Karpas-422 (cell line): ENCODE results near the gene ALX3. TPM values are rescaled to one million over a fixed set of nuclear protein-coding genes. Genes with fewer than 3 reads are reported as not detected.
A peak's percentile ranks its signal among the peaks of the same experiment; 100 is the strongest.

ENCODE experiments used
- DNase-seq: peaks from one replicate; pipeline ENCODE4 v3.0.0-alpha.2; 2015
- H2AFZ ChIP-seq: fragments of 200-600 bp; sonication (generic); 2 replicates; pipeline ENCODE4 v1.6.1; 2014; ENCODE audit warnings: antibody characterized with exemption, low read length, mixed read lengths
- H3K27ac ChIP-seq: fragments of 200-600 bp; sonication (generic); 2 replicates; pipeline ENCODE4 v1.5.1; 2014; ENCODE audit warnings: mild to moderate bottlenecking, low read length, moderate library complexity
- H3K27me3 ChIP-seq: fragments of 200-600 bp; sonication (generic); 2 replicates; pipeline ENCODE4 v1.6.1; 2014; ENCODE audit warnings: low read length, mixed read lengths
- H3K36me3 ChIP-seq: fragments of 200-600 bp; sonication (generic); 2 replicates; pipeline ENCODE4 v1.6.1; 2014; ENCODE audit warnings: low read length, mixed read lengths; ENCODE audit not compliant: insufficient read depth
- H3K4me1 ChIP-seq: fragments of 200-600 bp; sonication (generic); 2 replicates; pipeline ENCODE4 v1.6.1; 2014; ENCODE audit warnings: mild to moderate bottlenecking, low read length, mixed read lengths
- H3K4me2 ChIP-seq: fragments of 200-600 bp; sonication (generic); 2 replicates; pipeline ENCODE4 v1.6.1; 2014; ENCODE audit warnings: low read length, low read depth, mild to moderate bottlenecking; ENCODE audit not compliant: poor library complexity, severe bottlenecking
- H3K4me3 ChIP-seq: fragments of 200-600 bp; sonication (generic); 2 replicates; pipeline ENCODE4 v1.5.1; 2014; ENCODE audit warnings: mild to moderate bottlenecking, antibody characterized with exemption, low read length, mixed read lengths
- H3K79me2 ChIP-seq: fragments of 200-600 bp; sonication (generic); 2 replicates; pipeline ENCODE4 v1.6.1; 2014; ENCODE audit warnings: mild to moderate bottlenecking, low read length, mixed read lengths
- H3K9ac ChIP-seq: fragments of 200-600 bp; sonication (generic); 2 replicates; pipeline ENCODE4 v1.6.0; 2014; ENCODE audit warnings: low read length
- H3K9me2 ChIP-seq: fragments of 200-600 bp; sonication (generic), shearing (Covaris generic); replicated peaks from 2 replicates; pipeline ENCODE4 v1.6.0; 2014; ENCODE audit warnings: mild to moderate bottlenecking, low read length, moderate library complexity; ENCODE audit not compliant: insufficient read depth
- H3K9me3 ChIP-seq: fragments of 300-700, 200-600 bp; sonication (generic); 2 replicates; pipeline ENCODE4 v1.6.1; 2014; ENCODE audit warnings: low read length, mixed read lengths
- H4K20me1 ChIP-seq: fragments of 200-600 bp; sonication (generic); 2 replicates; pipeline ENCODE4 v1.6.1; 2014; ENCODE audit warnings: mild to moderate bottlenecking, antibody characterized with exemption, low read length, low read depth; ENCODE audit not compliant: insufficient read depth
- total RNA-seq: library from RNA; depleted of rRNA; stranded (reverse); fragments of >200 nt; shearing (Covaris generic); gene quantifications from 2 replicates; pipeline ENCODE4 v1.2.3, GENCODE V29; 2014; ENCODE audit warnings: low replicate concordance

The ALX3 gene
- total RNA-seq, 1 experiment from 2014 or later: not detected

DNA sequence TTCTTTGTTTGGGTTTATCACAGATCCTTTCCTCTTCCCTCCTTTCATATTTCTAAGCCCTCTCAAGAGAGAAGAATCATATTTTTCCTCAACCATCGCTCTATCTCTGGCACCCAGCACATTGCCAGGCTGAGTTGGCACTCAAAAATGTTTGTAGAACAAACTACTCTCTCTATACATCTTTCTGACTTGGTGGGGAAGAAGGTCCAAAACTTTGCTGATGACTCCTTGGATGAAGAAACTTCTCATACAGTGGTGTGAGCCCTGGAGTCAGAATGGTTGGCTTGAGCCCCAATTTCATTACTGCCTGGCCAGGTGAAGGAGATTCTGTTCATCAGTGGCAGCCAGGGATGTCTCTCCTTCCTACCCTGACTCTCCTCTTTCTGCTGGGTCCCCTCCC lies 11.9 kb downstream of the ALX3 start:
- Histone ChIP-seq H3K27ac (peak overlapping the region; percentile 18; the same call in 1 of the 2 replicates), H3K4me2 (no peak overlapping the region), H3K9me3 (no peaks in the 10 kb centered on the region), H3K36me3 (peaks cover 31% of the 10 kb centered on the region; the same call in 1 of the 2 replicates), H4K20me1 (no peaks in the 10 kb centered on the region), H3K4me1 (peaks cover 21% of the 10 kb centered on the region), H3K79me2 (no peaks in the 10 kb centered on the region; the same call in 1 of the 2 replicates), H2AFZ (no peak overlapping the region), H3K27me3 (no peaks in the 10 kb centered on the region), H3K4me3 (no peak overlapping the region), H3K9me2 (no peaks in the 10 kb centered on the region), H3K9ac (no peak overlapping the region)
- no peak for DNase-seq

DNA sequence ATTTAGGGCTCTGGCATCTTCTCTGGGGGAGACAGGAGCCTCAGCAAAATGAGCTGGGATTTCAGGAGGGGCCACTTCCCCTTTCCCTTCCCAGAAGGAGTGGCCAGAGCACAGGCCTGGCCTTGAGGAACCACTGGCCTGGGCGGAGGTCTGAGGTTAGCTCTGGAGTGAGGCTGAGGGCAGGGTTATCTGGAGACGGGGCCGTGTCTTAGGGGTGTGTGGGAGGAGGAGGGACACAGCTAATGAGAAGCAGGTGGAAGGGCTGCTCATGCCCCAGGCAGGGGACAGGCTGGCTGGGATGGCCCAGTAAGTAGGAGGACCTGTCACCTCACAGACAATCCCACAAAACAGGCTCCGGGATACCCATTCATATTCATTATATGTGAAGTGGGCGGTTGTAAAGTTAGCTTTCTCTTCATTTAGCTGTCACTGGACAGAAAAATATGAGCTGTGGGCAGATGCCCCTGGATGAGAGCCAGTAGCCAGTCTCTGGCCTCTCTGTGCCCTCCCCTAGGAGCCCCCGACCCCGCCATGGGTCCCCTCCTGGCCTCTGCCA lies 12.4 kb downstream of the ALX3 start:
- Histone ChIP-seq H3K9ac (no peak overlapping the region), H3K9me3 (no peaks in the 10 kb centered on the region)

DNA sequence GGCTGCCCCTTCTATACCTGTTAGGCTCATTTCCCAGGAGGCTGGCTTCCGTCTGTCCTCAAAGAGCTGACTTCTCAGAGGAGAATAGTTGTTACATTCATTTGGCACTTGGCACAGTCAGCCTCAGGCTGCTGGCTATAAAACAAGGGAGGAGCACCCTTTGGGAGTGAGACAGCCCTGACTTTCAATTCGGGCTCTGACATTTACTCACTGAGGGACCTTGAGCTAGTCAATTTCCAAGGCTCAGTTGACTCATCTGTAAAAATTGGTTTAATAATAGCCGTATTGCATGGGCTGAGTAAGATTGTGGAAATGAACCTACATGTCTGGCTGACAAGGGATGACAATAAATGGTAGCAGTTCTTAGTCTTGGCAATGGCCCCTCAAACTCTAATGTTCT lies 13.7 kb downstream of the ALX3 start:
- DNase-seq: no peak
- H3K36me3 ChIP-seq: peaks cover 33% of the 10 kb centered on the region; the same call in 1 of the 2 replicates

More for the DNA sequence above, 12.4 kb downstream of the ALX3 start:
- Histone ChIP-seq H3K27ac (no peak overlapping the region), H3K27me3 (no peaks in the 10 kb centered on the region), H3K36me3 (peaks cover 31% of the 10 kb centered on the region; the same call in 1 of the 2 replicates), H3K4me2 (no peak overlapping the region), H2AFZ (no peak overlapping the region), H3K4me3 (no peak overlapping the region), H3K4me1 (peaks cover 21% of the 10 kb centered on the region), H3K79me2 (no peaks in the 10 kb centered on the region; the same call in 1 of the 2 replicates), H3K9me2 (no peaks in the 10 kb centered on the region), H4K20me1 (no peaks in the 10 kb centered on the region)
- no peak for DNase-seq

DNA sequence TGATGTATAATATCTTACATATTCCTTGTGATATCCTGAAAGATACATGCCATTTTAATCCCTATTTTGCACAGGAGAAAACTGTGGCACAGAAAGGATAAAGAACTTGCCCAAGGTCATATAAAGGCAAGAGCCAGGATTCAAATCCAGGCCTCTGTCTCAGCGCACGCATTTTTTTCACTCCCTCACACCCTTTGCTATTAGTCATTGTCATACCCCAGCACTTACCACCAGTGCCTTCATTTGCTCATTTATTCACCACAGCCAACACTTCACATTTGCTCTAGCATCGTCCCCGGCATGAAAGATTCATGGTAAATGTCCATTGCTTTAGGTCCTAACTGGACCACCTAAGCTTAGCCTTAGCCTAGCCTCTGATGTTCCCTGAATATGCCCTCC lies 14.2 kb downstream of the ALX3 start:
- no peaks in the 10 kb centered on the region; the same call in 1 of the 2 replicates for H3K79me2 ChIP-seq
- no peak overlapping the region for H3K4me3 ChIP-seq
- H3K9me2 ChIP-seq: no peaks in the 10 kb centered on the region
- no peaks in the 10 kb centered on the region for H4K20me1 ChIP-seq
- no peak overlapping the region for H3K4me2 ChIP-seq
- H3K9ac ChIP-seq: no peak overlapping the region
- H3K4me1 ChIP-seq: peaks cover 16% of the 10 kb centered on the region
- H2AFZ ChIP-seq: no peak overlapping the region
- peaks cover 34% of the 10 kb centered on the region; the same call in 1 of the 2 replicates for H3K36me3 ChIP-seq
- no peaks in the 10 kb centered on the region for H3K9me3 ChIP-seq
- no peak for DNase-seq
- H3K27me3 ChIP-seq: no peaks in the 10 kb centered on the region
- H3K27ac ChIP-seq: peak overlapping the region; percentile 67; the same call in 1 of the 2 replicates

More for the DNA sequence above, 13.7 kb downstream of the ALX3 start:
- Histone ChIP-seq H3K4me1 (peaks cover 17% of the 10 kb centered on the region), H3K27ac (peak overlapping the region; percentile 67; the same call in 1 of the 2 replicates), H2AFZ (no peak overlapping the region), H3K9ac (no peak overlapping the region), H3K79me2 (no peaks in the 10 kb centered on the region; the same call in 1 of the 2 replicates), H3K4me2 (no peak overlapping the region), H3K9me3 (no peaks in the 10 kb centered on the region), H4K20me1 (no peaks in the 10 kb centered on the region), H3K4me3 (no peak overlapping the region), H3K9me2 (no peaks in the 10 kb centered on the region), H3K27me3 (no peaks in the 10 kb centered on the region)

DNA sequence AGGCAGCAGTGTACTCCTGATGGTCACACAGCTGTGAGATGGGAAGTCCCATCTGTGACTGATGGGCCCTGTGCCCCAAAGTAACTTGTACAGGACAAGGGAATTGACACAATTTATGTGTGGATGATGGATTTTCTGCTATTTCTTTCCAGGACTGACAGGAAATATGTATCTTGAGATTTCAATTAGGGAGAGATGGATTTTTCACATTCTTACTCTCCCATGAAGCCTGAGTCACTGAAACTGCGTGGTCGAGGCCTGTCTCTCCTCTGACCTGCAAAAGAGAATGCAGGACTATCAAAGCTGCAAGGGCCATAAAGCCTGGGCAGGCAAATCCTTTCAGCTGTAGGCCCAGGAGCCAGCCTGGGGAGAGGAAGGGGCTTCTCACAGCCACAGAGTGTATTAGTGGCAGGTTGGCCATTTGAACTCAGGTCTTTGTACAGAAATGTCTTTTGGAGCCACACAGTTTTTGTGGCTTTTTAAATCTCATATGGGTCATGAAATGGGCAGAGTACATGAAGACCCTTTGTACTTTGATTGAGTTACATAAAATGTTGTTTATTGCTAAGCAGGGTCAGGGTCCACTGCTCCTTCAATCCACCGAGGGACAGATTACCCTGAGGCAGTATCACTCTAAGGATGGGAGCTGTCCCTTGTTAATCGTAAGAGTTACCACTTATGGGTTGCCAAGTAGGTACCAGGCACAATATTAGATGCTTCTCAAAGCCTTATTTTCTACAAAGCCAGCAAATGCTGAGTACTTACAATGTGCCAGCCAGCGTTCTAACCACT lies 14.8 kb downstream of the ALX3 start:
- Histone ChIP-seq H2AFZ (no peak overlapping the region), H3K9me2 (no peaks in the 10 kb centered on the region), H3K36me3 (peaks cover 34% of the 10 kb centered on the region; the same call in 1 of the 2 replicates)

DNA sequence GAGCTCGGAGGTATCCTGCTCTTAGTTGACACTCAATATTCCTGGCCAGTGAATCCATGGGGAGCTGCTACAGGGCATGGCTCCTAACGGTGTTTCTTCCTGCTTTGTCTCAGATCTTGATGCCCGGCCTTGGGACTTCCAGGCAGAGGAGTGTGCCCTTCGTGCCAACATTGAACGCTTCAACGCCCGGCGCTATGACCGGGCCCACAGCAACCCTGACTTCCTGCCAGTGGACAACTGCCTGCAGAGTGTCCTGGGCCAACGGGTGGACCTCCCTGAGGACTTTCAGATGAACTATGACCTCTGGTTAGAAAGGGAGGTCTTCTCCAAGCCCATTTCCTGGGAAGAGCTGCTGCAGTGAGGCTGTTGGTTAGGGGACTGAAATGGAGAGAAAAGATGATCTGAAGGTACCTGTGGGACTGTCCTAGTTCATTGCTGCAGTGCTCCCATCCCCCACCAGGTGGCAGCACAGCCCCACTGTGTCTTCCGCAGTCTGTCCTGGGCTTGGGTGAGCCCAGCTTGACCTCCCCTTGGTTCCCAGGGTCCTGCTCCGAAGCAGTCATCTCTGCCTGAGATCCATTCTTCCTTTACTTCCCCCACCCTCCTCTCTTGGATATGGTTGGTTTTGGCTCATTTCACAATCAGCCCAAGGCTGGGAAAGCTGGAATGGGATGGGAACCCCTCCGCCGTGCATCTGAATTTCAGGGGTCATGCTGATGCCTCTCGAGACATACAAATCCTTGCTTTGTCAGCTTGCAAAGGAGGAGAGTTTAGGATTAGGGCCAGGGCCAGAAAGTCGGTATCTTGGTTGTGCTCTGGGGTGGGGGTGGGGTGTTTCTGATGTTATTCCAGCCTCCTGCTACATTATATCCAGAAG lies 16.7 kb downstream of the ALX3 start:
- H3K36me3 ChIP-seq: peaks cover 34% of the 10 kb centered on the region; the same call in 1 of the 2 replicates
- H3K9ac ChIP-seq: no peak overlapping the region
- peak overlapping the region; percentile 67 for H3K27ac ChIP-seq
- H4K20me1 ChIP-seq: no peaks in the 10 kb centered on the region
- peaks cover 16% of the 10 kb centered on the region for H3K4me1 ChIP-seq
- no peaks in the 10 kb centered on the region for H3K27me3 ChIP-seq
- peak; percentile 85 for DNase-seq
- no peak overlapping the region for H3K4me3 ChIP-seq
- no peaks in the 10 kb centered on the region for H3K9me2 ChIP-seq
- no peak overlapping the region for H3K4me2 ChIP-seq
- H3K79me2 ChIP-seq: no peaks in the 10 kb centered on the region; the same call in 1 of the 2 replicates
- no peak overlapping the region for H2AFZ ChIP-seq
- no peaks in the 10 kb centered on the region for H3K9me3 ChIP-seq

More for the DNA sequence above, 14.8 kb downstream of the ALX3 start:
- Histone ChIP-seq H3K4me3 (no peak overlapping the region), H3K27ac (peak overlapping the region; percentile 67; the same call in 1 of the 2 replicates), H3K9me3 (no peaks in the 10 kb centered on the region), H3K27me3 (no peaks in the 10 kb centered on the region), H4K20me1 (no peaks in the 10 kb centered on the region), H3K4me1 (peaks cover 16% of the 10 kb centered on the region), H3K9ac (no peak overlapping the region), H3K79me2 (no peaks in the 10 kb centered on the region; the same call in 1 of the 2 replicates), H3K4me2 (no peak overlapping the region)
- DNase-seq: no peak

DNA sequence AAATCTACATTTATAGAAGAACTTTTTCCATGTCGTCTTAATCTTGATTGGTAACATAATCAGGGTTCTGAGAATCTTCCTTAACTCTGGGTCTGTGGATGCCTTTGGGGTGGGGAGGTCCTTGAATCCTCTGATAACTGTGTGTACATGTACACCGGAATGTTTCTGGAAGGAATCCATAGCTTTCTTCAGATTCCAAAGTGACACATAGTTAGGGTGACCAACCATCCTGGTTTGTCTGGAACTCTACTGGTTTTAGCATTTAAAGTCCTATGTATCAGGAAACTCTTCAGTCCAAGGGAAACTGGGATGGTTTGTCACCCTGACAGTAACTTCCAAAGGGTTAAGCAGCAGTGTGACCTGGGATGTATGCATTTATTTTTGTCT lies 19.2 kb downstream of the ALX3 start:
- H3K9ac ChIP-seq: no peak overlapping the region
- H3K4me1 ChIP-seq: peaks cover 16% of the 10 kb centered on the region
- no peaks in the 10 kb centered on the region for H4K20me1 ChIP-seq
- no peak overlapping the region for H3K27ac ChIP-seq
- H3K4me3 ChIP-seq: no peak overlapping the region
- no peaks in the 10 kb centered on the region for H3K9me2 ChIP-seq
- H3K4me2 ChIP-seq: no peak overlapping the region
- H2AFZ ChIP-seq: no peak overlapping the region
- no peak for DNase-seq
- no peaks in the 10 kb centered on the region for H3K27me3 ChIP-seq
- peaks cover 44% of the 10 kb centered on the region; the same call in 1 of the 2 replicates for H3K36me3 ChIP-seq
- no peaks in the 10 kb centered on the region for H3K9me3 ChIP-seq
- H3K79me2 ChIP-seq: no peaks in the 10 kb centered on the region; the same call in 1 of the 2 replicates
